ENCODE data around the gene FAM227B.

- TF ChIP-seq CTCF (IDR thresholded peaks at IDR 0.05): no peak
- TF ChIP-seq POLR2AphosphoS5 (IDR thresholded peaks at IDR 0.05): no peak
- no peak for TF ChIP-seq EP300 (IDR thresholded peaks at IDR 0.05; ENCODE audit: low read depth)
- TF ChIP-seq POLR2A (IDR thresholded peaks at IDR 0.05): no peak
Measured at GRCh38 chr15:49380912-49381311, 239.7 kb downstream of the FAM227B start.
